Effector memory CD4-positive, alpha-beta T cell (primary cell): Measurements from ENCODE around the gene D2HGDH.

Source experiments
- DNase-seq, 3 donors: peaks; one replicate each; pipeline ENCODE4 v3.0.0-alpha.2; 2020
- H3K27ac ChIP-seq: 2 replicates; pipeline ENCODE4 v1.7.0; 2013; ENCODE audit warnings: mild to moderate bottlenecking, low read length, moderate library complexity; ENCODE audit not compliant: insufficient read depth, poor library complexity, severe bottlenecking
- H3K27me3 ChIP-seq: replicated peaks from 2 replicates; pipeline ENCODE4 v1.7.0; 2013; ENCODE audit warnings: mild to moderate bottlenecking, low read length; ENCODE audit not compliant: insufficient read depth, control insufficient read depth, poor library complexity, severe bottlenecking
- H3K36me3 ChIP-seq: 2 replicates; pipeline ENCODE4 v1.7.0; 2013; ENCODE audit warnings: mild to moderate bottlenecking, low read length, moderate library complexity; ENCODE audit not compliant: control insufficient read depth, insufficient read depth
- H3K4me1 ChIP-seq: 2 replicates; pipeline ENCODE4 v1.7.0; 2013; ENCODE audit warnings: low read length, mild to moderate bottlenecking; ENCODE audit not compliant: control insufficient read depth, insufficient read depth, poor library complexity, severe bottlenecking
- H3K4me3 ChIP-seq: 2 replicates; pipeline ENCODE4 v1.7.0; 2013; ENCODE audit warnings: low read length, low read depth, mild to moderate bottlenecking; ENCODE audit not compliant: insufficient read depth, poor library complexity, severe bottlenecking
- H3K9me3 ChIP-seq: 2 replicates; pipeline ENCODE4 v1.7.0; 2013; ENCODE audit warnings: mild to moderate bottlenecking, low read length, moderate library complexity; ENCODE audit not compliant: control insufficient read depth

D2HGDH gene

GRCh38 chr2:241808051-241808720 is 73.8 kb downstream of the D2HGDH start:
- no peaks in the 10 kb centered on the region for H3K9me3 ChIP-seq
- H3K27ac ChIP-seq = no peak overlapping the region
- no peak overlapping the region for H3K4me3 ChIP-seq
- H3K4me1 ChIP-seq = peaks cover 19% of the 10 kb centered on the region
- peaks cover 5% of the 10 kb centered on the region for H3K27me3 ChIP-seq
- no peaks in the 10 kb centered on the region for H3K36me3 ChIP-seq
- no peak for DNase-seq

GRCh38 chr2:241808721-241809382 is 74.4 kb downstream of the D2HGDH start, which contains the start of gene NEU4:
TSS of gene NEU4 (plus strand) at chr2:241809193. CDS start at chr2:241814485, 5,292 bp downstream.
- Histone ChIP-seq H3K4me3 (no peak within 1 kb of the TSS), H3K27me3 (peaks cover 5% of the 10 kb centered on the region), H3K36me3 (no peaks in the 10 kb centered on the region), H3K4me1 (peaks cover 16% of the 10 kb centered on the region), H3K27ac (no peak within 1 kb of the TSS), H3K9me3 (no peaks in the 10 kb centered on the region)
- DNase-seq = no peak

GRCh38 chr2:241809383-241810306 is 75.2 kb downstream of the D2HGDH start:
- Histone ChIP-seq H3K4me3 (no peak overlapping the region), H3K27ac (no peak overlapping the region), H3K9me3 (no peaks in the 10 kb centered on the region), H3K4me1 (peaks cover 13% of the 10 kb centered on the region), H3K27me3 (peaks cover under 1% of the 10 kb centered on the region), H3K36me3 (no peaks in the 10 kb centered on the region)
- no peak for DNase-seq

- no peak overlapping the region for H3K4me3 ChIP-seq
- no peak overlapping the region for H3K27ac ChIP-seq
- no peaks in the 10 kb centered on the region for H3K36me3 ChIP-seq
- peaks cover 8% of the 10 kb centered on the region for H3K4me1 ChIP-seq
- no peak for DNase-seq
- no peaks in the 10 kb centered on the region for H3K27me3 ChIP-seq
- H3K9me3 ChIP-seq = no peaks in the 10 kb centered on the region
Measured at GRCh38 chr2:241810307-241811200, 76.1 kb downstream of the D2HGDH start.

- DNase-seq = no peak
- H3K4me3 ChIP-seq = no peak overlapping the region
- no peak overlapping the region for H3K27ac ChIP-seq
- H3K9me3 ChIP-seq = no peaks in the 10 kb centered on the region
- H3K4me1 ChIP-seq = peaks cover 8% of the 10 kb centered on the region
- H3K36me3 ChIP-seq = no peaks in the 10 kb centered on the region
- H3K27me3 ChIP-seq = no peaks in the 10 kb centered on the region
Measured at GRCh38 chr2:241811201-241811951, 76.9 kb downstream of the D2HGDH start.

- no peaks in the 10 kb centered on the region for H3K9me3 ChIP-seq
- H3K4me1 ChIP-seq = peaks cover 8% of the 10 kb centered on the region
- no peaks in the 10 kb centered on the region for H3K27me3 ChIP-seq
- no peak overlapping the region for H3K4me3 ChIP-seq
- DNase-seq = no peak
- H3K36me3 ChIP-seq = no peaks in the 10 kb centered on the region
- no peak overlapping the region for H3K27ac ChIP-seq
Measured at GRCh38 chr2:241811952-241812729, 77.7 kb downstream of the D2HGDH start.

GRCh38 chr2:241812730-241813643 is 78.6 kb downstream of the D2HGDH start:
- Histone ChIP-seq H3K4me3 (no peak overlapping the region), H3K27me3 (no peaks in the 10 kb centered on the region), H3K36me3 (no peaks in the 10 kb centered on the region), H3K4me1 (peaks cover 13% of the 10 kb centered on the region), H3K9me3 (no peaks in the 10 kb centered on the region), H3K27ac (no peak overlapping the region)
- no peak for DNase-seq
